ENCODE results near the gene ZNF48.

ZNF48 gene

DNA sequence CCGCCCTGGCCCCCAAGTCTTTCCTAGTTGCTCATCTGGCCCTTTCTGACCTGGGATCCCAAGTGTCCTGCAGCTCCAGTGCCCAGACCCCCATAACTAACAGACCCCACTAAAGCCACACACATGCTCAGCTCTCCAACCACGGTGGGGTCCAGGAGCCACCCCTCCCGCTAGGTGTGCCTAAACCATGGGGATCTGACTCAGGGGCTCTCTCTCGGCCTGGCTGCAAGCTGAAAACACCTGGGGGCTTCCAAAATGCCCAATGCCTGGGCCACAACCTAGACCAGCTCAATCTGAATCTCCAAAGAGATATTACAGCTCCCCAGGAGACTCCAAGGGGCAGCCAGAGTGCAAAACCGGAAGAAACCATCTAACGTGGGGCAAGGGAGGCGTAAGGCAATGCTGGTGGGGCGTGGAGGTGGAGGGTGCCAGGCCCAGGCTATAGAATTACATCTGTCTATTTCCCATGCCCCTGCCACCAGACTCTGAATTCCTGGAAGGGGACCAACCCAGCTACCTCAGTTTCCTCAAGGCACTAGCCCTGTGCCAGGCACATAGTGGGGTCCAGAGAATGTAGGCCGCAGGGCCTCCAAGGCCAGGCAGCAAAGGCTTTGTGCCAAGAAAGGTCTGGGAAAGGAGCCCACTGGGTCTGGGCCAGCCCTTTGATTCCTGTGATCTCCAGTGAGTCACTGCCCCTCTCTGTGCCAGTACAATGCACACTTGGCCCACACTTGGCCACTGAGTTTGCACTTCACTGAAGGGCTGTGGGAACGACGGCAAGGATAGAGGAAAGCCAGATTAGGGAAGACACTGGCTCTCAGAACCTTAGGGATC is 43.4 kb upstream of the ZNF48 start:
- TF ChIP-seq, protein P1, sequence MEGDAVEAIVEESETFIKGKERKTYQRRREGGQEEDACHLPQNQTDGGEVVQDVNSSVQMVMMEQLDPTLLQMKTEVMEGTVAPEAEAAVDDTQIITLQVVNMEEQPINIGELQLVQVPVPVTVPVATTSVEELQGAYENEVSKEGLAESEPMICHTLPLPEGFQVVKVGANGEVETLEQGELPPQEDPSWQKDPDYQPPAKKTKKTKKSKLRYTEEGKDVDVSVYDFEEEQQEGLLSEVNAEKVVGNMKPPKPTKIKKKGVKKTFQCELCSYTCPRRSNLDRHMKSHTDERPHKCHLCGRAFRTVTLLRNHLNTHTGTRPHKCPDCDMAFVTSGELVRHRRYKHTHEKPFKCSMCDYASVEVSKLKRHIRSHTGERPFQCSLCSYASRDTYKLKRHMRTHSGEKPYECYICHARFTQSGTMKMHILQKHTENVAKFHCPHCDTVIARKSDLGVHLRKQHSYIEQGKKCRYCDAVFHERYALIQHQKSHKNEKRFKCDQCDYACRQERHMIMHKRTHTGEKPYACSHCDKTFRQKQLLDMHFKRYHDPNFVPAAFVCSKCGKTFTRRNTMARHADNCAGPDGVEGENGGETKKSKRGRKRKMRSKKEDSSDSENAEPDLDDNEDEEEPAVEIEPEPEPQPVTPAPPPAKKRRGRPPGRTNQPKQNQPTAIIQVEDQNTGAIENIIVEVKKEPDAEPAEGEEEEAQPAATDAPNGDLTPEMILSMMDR (IDR thresholded peaks at IDR 0.05), result no peak

DNA sequence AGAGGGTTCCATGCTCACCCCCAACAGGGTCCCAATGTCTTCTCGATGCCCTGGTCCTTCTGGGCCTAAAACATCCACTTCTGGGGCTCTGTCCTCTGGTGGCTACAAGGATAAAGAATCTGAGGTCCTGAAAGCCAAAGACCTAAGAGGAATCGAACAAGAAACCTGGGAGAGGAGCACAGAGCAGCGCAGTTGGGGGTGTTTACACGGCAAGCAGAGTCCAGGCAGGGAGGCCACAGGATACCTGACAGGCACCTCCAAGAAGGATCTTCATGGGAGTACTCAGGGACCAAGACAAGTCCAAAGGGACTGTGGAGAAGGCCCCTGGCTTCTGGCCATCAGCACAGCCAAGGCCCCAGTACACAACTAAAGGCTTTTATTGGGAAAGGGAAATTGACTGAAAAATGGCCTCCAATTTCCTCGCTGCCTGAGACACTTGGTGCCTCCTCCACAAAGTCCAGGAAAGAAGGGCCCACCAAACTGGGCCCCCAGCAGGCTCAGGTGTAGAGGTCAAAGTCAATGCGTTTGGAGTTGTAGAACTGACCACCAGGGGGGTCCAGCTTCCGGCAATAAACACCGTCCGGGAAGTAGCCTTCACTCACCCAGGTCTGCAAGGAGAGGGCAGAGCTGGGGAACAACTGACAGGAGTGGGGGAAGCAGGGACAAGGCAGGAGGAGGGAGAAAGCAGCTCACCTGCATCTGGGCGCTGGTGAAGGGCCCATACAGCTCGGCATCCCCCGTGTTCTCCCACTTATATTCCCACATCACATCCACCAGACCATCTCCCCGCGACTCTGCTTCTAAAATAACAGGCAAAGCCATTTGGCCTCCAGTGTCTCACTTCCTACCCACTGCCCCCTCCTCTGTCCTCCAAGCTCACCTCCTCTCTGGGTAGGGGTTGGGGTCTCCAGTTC is 42.5 kb upstream of the ZNF48 start:
- TF ChIP-seq, protein P1 (IDR thresholded peaks at IDR 0.05), result no peak

DNA sequence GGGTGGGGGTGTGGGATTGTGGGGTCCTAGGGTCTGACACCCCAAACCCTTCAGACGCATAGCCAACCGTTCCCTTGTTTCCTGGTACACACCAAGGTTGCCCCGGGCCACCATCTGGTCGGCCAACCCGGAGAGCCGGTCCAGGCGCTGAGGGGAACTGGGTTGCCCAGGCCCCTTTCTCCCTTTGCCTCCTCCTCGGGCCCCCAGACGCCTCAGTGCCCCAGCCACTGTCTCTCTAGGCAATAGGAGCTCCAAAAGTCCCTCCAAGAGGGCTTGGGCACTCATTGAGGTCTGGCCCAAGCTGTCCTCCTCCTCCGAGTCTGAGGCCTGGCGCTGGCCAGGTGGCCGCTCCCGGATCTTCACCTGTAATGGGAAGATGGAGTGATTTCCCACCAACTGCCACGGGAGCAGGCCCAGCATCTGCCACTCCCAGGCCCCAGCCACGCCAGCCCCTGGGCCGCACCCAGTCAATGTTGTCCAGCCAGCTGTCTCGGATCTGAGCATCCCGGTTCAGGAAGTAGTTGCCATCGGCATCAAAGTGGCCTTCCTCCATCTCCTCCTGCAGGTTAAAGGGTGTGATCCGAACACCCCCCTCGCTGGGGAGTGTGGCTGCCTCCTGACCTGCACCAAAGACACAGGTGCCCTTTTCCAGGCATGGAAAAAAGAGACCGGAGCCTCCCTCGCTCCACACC is 41.6 kb upstream of the ZNF48 start:
- TF ChIP-seq, protein P1 (IDR thresholded peaks at IDR 0.05), result no peak

DNA sequence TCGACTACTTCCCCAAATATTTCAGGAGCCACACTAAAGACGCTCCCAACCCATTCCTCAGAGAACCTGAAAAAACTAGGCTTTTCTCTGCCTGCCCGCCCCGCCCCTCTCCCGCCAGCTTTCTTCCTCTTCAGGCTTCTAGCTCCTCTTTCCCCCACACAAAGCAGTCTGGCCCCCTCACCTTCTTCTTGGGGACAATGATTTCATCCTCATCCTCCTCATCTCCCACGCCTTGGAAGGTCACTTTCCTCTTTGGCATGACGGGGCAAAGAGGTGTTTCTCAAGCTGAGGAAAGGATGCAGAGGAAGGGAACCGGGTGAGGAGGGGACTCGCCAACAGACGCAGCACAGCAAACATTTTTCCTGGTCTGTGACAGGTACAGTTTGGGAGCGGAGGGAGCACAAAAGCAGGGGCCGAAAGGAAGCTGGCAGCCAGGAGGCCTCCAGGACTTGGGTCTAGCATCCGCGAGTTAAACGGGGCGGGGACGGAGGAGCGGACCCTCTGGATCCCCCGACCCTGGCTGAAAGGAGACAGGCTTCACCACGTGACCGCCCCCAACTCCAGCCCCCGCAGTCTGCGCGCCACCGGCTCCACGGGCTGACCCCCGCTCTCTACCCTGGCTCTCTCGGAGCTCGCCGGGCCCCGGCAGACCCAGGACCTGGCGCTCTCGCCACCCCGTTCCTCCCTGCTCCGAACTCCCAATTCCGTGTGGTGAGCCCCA is 40.6 kb upstream of the ZNF48 start:
- TF ChIP-seq, protein P1 (IDR thresholded peaks at IDR 0.05), result no peak

DNA sequence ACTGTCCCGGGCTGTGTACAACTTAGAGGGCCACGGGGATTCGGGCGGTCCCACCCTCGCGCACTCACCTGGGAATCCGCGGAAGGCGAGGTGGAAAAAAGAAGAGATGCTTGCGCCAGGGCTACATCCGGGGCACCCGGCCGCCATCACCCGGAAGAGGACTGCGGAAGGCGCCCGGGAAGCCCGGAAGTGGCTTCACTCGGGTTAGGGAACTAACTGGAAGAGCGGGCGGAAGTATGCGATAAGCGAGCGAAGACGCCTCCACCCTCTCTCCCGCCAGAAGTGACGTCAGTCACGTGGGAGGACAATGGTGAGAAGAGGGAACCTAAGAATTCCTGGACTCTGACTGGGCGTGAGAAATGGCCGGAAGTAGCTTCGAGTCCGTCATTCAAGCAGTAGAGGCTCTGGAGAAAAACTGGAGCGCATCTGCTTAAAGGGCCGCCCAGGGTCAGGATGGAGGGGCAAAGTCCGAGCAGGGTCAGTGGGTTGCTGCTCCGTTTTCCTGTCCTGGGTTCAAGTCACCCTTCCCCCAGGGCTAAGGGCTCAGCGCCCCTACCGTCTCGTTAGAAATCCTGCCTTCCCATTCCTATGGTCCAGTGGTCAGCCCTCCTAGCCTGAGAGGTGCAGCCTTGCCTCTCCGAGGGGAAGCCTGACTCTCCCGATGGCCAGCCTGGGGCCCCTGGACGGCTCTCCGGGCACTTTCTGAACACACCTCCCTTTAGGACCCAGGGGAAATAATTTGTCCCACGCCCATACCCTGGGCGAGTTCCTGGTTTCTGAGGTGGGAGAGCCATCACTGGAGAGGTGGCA is 39.9 kb upstream of the ZNF48 start, which contains the start of gene CD2BP2:
Gene CD2BP2 (minus strand): TSS at position 165 of the 810 bp plus-strand sequence. CDS start 627 bp downstream, outside the sequence.
- TF ChIP-seq, protein P1 (IDR thresholded peaks at IDR 0.05), result no peak; the same call in 1 of the 2 replicates

DNA sequence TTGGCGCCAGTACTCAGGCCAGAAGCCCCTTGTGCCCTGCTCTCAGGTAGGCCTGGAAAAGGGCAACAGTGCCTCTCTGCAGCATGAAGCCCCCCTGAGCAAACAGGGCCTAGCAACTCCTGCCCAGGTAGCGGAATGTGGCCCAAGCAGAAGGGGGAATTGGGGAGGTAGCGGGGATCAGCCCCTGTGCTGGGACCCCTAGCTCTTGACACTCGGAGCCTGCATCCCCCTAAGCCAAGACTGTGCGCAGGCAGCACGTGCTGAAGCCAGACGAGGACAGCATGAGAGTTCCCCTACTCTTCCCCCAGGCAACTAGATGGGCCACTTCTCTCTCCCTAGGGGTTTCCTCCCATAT is 39.3 kb upstream of the ZNF48 start:
- TF ChIP-seq, protein P1 (IDR thresholded peaks at IDR 0.05), result no peak

Measured in LNCAP (cell line).